Esophagus squamous epithelium (tissue), 4 donors: Measurements from ENCODE around the gene FGA.

ENCODE experiments used
- CTCF ChIP-seq, 6 experiments: fragments of 450-650 bp in 4 of 6; fragments of 200-600 bp in 2 of 6; sonication (generic) in 2 of 6; IDR thresholded peaks; one replicate each; pipeline ENCODE4 v1.5.1; 2016 to 2019; ENCODE audit warnings: antibody characterized with exemption in 6 of 6, mild to moderate bottlenecking in 4 of 6, moderate library complexity in 4 of 6
- POLR2A ChIP-seq, 4 donors: fragments of 450-650 bp; IDR thresholded peaks; one replicate each; pipeline ENCODE4 v1.6.1; 2017; ENCODE audit warnings: antibody characterized with exemption in 4 of 4, mild to moderate bottlenecking in 4 of 4, moderate library complexity in 3 of 4

- TF ChIP-seq CTCF (IDR thresholded peaks at IDR 0.05) (no peak), POLR2A (IDR thresholded peaks at IDR 0.05) (no peak)
These were observed 20.0 kb upstream of the FGA start for GRCh38 chr4:154610582-154610981.
